MG63 (cell line): Measurements from ENCODE around the gene DPH5. TPM values are rescaled to one million over a fixed set of nuclear protein-coding genes. Genes with fewer than 3 reads are reported as not detected.

Experiments used
- DNase-seq: peaks from one replicate; pipeline ENCODE4 v3.0.0-alpha.2; 2020
- H3K27me3 ChIP-seq: fragments of 250-450 bp; sonication (Bioruptor Pico); 2 replicates; pipeline ENCODE4 v1.5.1; 2020; ENCODE audit warnings: mild to moderate bottlenecking, moderate library complexity
- H3K36me3 ChIP-seq: fragments of 250-450 bp; sonication (Bioruptor Pico); 2 replicates; pipeline ENCODE4 v1.5.1; 2020; ENCODE audit warnings: mild to moderate bottlenecking, moderate library complexity
- H3K4me3 ChIP-seq: fragments of 250-450 bp; sonication (Bioruptor Pico); 2 replicates; pipeline ENCODE4 v1.5.1; 2020; ENCODE audit warnings: mild to moderate bottlenecking, moderate library complexity
- H3K9me3 ChIP-seq: fragments of 250-450 bp; sonication (Bioruptor Pico); 2 replicates; pipeline ENCODE4 v1.5.1; 2020; ENCODE audit warnings: mild to moderate bottlenecking, moderate library complexity
- total RNA-seq: library from RNA; depleted of rRNA; stranded (reverse); fragments of >200 nt; shearing (Covaris generic); gene quantifications from 2 replicates; pipeline ENCODE4 v1.2.3, GENCODE V29; 2014; ENCODE audit warnings: low replicate concordance

Gene DPH5
- total RNA-seq, 1 experiment from 2014 or later, result 49.7 TPM

DNA sequence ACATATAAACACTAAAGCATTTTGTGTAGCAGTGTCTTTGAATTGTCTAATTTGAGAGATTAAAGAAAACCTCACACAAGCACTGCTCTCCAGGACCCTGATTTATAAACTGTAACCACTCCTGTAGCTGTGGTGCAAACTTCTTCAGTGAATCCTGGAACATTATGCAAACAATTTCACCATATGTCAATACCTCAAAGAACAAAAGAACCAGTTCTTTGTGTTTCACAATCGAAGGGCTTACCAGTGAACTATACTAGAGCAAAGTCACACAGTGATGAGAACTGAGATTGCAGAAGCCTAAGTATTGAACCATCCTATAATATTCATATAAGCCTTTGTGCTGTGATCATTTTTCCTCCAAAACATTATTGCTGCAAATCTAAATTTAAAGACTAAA lies 21.5 kb downstream of the DPH5 start:
- peaks cover 23% of the 10 kb centered on the region for H3K36me3 ChIP-seq
- no peak overlapping the region for H3K4me3 ChIP-seq
- no peaks in the 10 kb centered on the region for H3K27me3 ChIP-seq
- DNase-seq, result no peak
- no peaks in the 10 kb centered on the region for H3K9me3 ChIP-seq

DNA sequence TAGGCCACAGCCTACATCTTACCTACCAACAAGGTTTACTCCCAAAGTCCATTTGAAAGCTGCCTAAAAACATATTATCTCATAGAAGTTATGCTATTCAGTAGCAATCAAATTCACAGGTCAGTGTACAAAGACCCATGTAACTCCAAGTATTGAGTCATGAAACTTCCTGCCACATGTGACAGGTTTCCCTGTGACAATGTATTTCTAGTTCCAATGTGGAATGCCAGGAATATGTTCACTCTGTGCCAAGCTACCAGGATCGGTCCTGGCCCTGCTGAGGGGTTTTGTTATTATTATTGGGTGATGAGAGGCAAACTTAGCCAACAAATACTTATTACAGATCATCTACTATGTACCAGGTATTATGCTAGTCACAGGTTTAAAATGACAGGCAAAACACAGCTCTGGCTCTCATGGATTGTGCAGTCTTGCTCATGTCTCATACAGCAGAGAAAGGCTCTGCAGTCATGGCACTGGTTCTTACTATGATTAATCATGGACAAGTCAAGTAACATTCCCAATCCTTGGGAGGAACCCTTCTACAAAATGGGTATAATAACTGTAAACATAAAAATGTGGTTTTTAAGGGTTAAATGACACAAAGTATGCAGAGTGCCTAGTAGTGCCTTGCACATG lies 22.5 kb downstream of the DPH5 start:
- DNase-seq, result no peak
- no peaks in the 10 kb centered on the region for H3K9me3 ChIP-seq
- peaks cover 29% of the 10 kb centered on the region for H3K36me3 ChIP-seq
- no peak overlapping the region for H3K4me3 ChIP-seq
- no peaks in the 10 kb centered on the region for H3K27me3 ChIP-seq

DNA sequence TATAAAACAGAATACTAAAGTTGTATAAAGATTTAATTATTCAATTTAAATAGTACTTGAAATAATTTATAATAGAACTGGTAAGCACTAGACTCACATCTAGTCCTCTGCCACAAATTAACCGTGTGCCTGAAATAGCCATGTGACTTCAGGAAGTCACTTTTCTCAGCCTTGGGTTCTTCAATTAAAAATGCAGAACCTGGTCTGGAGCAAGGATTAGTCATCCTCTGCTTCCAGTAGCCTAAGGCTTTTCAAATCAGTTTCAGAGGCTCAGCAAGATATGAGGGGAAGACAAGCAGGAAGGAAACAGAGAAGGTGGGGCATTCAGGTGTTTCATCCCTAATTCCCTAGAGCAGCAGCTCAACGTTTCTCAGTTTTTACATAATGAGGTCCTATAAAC lies 23.0 kb downstream of the DPH5 start:
- Histone ChIP-seq H3K27me3 (no peaks in the 10 kb centered on the region), H3K4me3 (no peak overlapping the region), H3K9me3 (no peaks in the 10 kb centered on the region), H3K36me3 (peaks cover 33% of the 10 kb centered on the region)
- no peak for DNase-seq

- H3K9me3 ChIP-seq, result no peaks in the 10 kb centered on the region
- no peak overlapping the region for H3K4me3 ChIP-seq
- DNase-seq, result no peak
- H3K36me3 ChIP-seq, result peaks cover 36% of the 10 kb centered on the region
- H3K27me3 ChIP-seq, result no peaks in the 10 kb centered on the region
Measured at GRCh38 chr1:101000131-101000873, 25.3 kb downstream of the DPH5 start.

DNA sequence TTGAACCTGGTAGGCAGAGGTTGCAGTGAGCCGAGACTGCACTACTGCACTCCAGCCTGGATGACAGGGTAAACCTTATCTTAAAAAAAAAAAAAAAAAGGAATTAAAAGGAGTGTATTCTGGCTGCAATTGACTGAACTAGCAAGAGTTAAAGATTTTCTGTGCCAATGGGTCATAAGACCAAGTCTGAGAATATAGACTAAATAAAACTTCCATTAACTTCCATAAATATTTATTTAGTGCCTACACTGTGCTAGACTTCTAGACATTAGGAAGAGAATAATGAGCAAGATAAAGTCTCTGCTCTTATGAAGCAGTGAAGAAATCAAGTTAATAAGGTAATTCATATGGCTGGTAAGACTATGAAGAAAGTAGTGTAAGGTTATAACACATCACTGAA lies 27.2 kb downstream of the DPH5 start:
- H3K27me3 ChIP-seq, result no peaks in the 10 kb centered on the region
- no peak overlapping the region for H3K4me3 ChIP-seq
- H3K9me3 ChIP-seq, result no peaks in the 10 kb centered on the region
- peaks cover 35% of the 10 kb centered on the region for H3K36me3 ChIP-seq
- DNase-seq, result no peak

- no peak for DNase-seq
- Histone ChIP-seq H3K4me3 (no peak overlapping the region), H3K9me3 (no peaks in the 10 kb centered on the region), H3K36me3 (peaks cover 35% of the 10 kb centered on the region), H3K27me3 (no peaks in the 10 kb centered on the region)
Measured at GRCh38 chr1:100995198-100995988, 30.2 kb downstream of the DPH5 start.

DNA sequence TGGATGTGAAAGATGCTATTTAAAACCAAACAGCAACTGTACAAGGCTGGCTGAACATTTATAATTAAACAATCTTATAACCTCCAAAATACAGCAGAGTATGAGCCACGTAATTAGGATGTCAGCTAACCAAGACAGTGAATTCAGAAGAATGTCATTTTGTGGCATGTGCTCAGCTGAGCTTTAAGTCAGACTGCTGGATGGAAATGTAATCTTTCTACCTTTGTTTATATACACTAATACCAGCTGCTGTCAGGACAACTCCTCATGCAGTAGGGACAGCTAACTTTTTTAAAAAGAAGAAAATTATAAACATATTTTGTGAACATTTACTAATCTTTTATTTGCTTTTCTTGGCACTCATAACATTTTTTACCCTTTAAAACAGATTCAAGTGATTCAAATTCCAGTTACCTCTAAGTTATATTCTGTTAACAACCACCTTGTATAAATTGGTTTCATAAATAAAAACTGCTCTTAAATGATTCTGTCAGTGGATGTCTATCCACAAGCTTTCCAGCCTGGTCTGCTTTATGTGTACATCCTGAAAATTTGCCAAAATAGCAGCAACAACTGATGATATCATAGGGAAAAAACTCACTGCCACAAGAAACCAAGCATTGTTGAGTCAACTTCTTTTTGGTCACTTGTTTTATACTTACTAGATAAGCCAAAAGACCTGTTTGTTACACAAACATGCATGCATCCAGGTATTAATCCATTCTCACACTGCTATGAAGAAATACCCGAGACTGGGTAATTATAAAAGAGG lies 36.1 kb downstream of the DPH5 start:
- Histone ChIP-seq H3K4me3 (no peak overlapping the region), H3K27me3 (no peaks in the 10 kb centered on the region), H3K9me3 (no peaks in the 10 kb centered on the region), H3K36me3 (peaks cover 30% of the 10 kb centered on the region)
- DNase-seq, result no peak

GRCh38 chr1:100988121-100988520 lies 37.5 kb downstream of the DPH5 start:
- Histone ChIP-seq H3K27me3 (no peaks in the 10 kb centered on the region), H3K36me3 (peaks cover 33% of the 10 kb centered on the region), H3K4me3 (no peak overlapping the region), H3K9me3 (no peaks in the 10 kb centered on the region)
- DNase-seq, result no peak

GRCh38 chr1:100982793-100983192 lies 42.8 kb downstream of the DPH5 start:
- Histone ChIP-seq H3K9me3 (no peaks in the 10 kb centered on the region), H3K36me3 (peaks cover 18% of the 10 kb centered on the region), H3K27me3 (no peaks in the 10 kb centered on the region), H3K4me3 (no peak overlapping the region)
- no peak for DNase-seq

GRCh38 chr1:100979631-100980030 lies 46.0 kb downstream of the DPH5 start:
- DNase-seq, result no peak
- Histone ChIP-seq H3K27me3 (no peaks in the 10 kb centered on the region), H3K36me3 (peaks cover 19% of the 10 kb centered on the region), H3K4me3 (no peak overlapping the region), H3K9me3 (no peaks in the 10 kb centered on the region)

DNA sequence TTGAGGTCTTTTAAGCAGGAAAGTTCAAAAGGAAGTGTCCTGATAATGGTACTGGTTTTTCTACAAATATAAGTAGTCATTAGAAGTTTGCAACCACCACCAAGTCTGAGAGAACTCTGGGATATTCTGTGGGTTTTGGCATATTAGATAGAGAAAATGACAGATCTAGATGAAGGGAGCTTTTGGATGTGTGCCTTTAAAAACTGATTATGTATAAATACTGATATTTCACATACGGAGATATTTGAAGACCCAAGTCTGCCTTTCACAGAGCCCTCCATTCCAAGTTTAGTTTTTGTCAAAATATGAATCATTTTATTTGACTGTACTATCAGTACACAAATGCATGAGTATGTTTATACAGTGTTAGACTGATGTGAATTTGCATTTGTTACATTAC lies 48.6 kb downstream of the DPH5 start:
- Histone ChIP-seq H3K4me3 (no peak overlapping the region), H3K9me3 (no peaks in the 10 kb centered on the region), H3K36me3 (peaks cover 16% of the 10 kb centered on the region), H3K27me3 (no peaks in the 10 kb centered on the region)
- DNase-seq, result no peak

- Histone ChIP-seq H3K9me3 (no peaks in the 10 kb centered on the region), H3K4me3 (no peak overlapping the region), H3K36me3 (peaks cover 8% of the 10 kb centered on the region), H3K27me3 (no peaks in the 10 kb centered on the region)
- no peak for DNase-seq
Measured at GRCh38 chr1:100972185-100972584, 53.4 kb downstream of the DPH5 start.

- H3K9me3 ChIP-seq, result no peaks in the 10 kb centered on the region
- peaks cover 5% of the 10 kb centered on the region for H3K36me3 ChIP-seq
- DNase-seq, result no peak
- no peak overlapping the region for H3K4me3 ChIP-seq
- H3K27me3 ChIP-seq, result no peaks in the 10 kb centered on the region
Measured at GRCh38 chr1:100971021-100971420, 54.6 kb downstream of the DPH5 start.

DNA sequence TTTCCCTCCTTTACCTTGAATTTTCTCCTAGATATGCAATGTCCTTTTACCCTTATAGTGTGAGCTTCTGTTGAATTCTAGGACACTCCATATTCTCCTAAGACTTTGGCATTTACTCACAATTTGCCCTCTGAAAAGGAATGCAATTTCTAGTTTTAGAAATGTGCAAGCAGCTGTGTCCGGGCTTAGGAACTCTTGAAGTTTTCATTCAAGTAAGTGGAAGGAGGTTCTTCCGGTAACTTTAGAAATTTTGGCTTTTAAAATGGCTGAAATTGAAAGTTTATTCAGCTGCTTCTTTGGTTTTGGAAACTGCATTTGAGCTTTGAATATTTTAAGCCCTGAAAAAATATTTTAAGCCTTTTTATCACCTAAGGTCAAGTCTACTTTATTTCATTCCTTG lies 56.3 kb downstream of the DPH5 start:
- Histone ChIP-seq H3K9me3 (no peaks in the 10 kb centered on the region), H3K36me3 (peaks cover 8% of the 10 kb centered on the region), H3K4me3 (no peak overlapping the region), H3K27me3 (no peaks in the 10 kb centered on the region)
- no peak for DNase-seq

DNA sequence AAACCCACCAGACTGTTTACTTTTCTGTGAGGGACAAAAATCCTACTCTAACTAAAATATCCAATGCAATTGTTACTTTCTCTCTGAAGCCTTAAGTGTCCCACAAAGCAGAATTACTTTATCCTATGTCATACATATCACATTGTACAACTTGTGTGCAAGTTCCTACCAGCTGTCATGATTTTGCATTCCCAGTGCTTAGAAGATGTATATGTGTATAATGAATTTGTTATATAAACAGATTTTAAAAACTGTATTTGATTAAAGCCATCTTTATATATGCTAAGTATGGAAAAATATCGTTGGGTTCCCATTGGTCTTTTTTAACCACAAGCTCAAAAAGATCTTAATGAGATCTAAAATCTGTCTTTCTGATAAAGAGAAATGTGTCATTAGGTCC lies 57.0 kb downstream of the DPH5 start:
- no peak overlapping the region for H3K4me3 ChIP-seq
- peaks cover 8% of the 10 kb centered on the region for H3K36me3 ChIP-seq
- no peaks in the 10 kb centered on the region for H3K9me3 ChIP-seq
- no peak for DNase-seq
- no peaks in the 10 kb centered on the region for H3K27me3 ChIP-seq

DNA sequence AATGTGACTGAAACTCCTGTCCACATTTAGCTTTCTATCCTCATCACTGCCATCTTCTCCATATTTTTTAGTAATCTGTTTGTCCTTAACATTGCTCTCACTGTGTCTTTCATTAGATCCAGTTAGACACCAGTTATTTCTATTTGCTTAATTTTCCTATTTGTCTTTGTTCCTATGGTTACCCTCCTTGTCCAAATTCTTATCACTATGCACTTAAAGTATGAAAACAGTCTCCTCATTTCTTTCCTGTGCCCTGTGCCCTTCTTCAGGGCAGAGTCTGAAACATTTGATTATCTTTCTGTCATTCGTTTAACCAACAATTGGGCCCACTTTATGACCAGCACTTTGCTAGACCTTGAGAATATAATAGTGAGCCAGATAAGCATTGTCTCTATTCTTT lies 65.5 kb downstream of the DPH5 start:
- H3K27me3 ChIP-seq, result no peaks in the 10 kb centered on the region

GRCh38 chr1:100959502-100960060 lies 66.0 kb downstream of the DPH5 start:
- H3K4me3 ChIP-seq, result no peak overlapping the region
- H3K36me3 ChIP-seq, result peaks cover 17% of the 10 kb centered on the region
- no peak for DNase-seq
- H3K9me3 ChIP-seq, result no peaks in the 10 kb centered on the region
- H3K27me3 ChIP-seq, result no peaks in the 10 kb centered on the region

More for the DNA sequence above, 65.5 kb downstream of the DPH5 start:
- Histone ChIP-seq H3K9me3 (no peaks in the 10 kb centered on the region), H3K36me3 (peaks cover 18% of the 10 kb centered on the region), H3K4me3 (no peak overlapping the region)
- DNase-seq, result no peak
